Mononuclear cell (primary cell): ENCODE data around the gene GNAT1. TPM values are rescaled to one million over a fixed set of nuclear protein-coding genes. Genes with fewer than 3 reads are reported as not detected.
A peak's percentile ranks its signal among the peaks of the same experiment; 100 is the strongest.

Source experiments
- H3K27me3 ChIP-seq: 2 replicates; pipeline ENCODE4 v1.6.0; 2011; ENCODE audit warnings: low read length, control low read depth; ENCODE audit not compliant: insufficient read depth
- H3K4me1 ChIP-seq: 2 replicates; pipeline ENCODE4 v1.5.1; 2011; ENCODE audit warnings: mild to moderate bottlenecking, low read length, control low read depth; ENCODE audit not compliant: insufficient read depth
- H3K4me3 ChIP-seq: 2 replicates; pipeline ENCODE4 v1.5.1; 2011; ENCODE audit warnings: mild to moderate bottlenecking, low read length, moderate library complexity
- H3K9me3 ChIP-seq: 2 replicates; pipeline ENCODE4 v1.5.1; 2011; ENCODE audit warnings: low read depth, mild to moderate bottlenecking, control low read depth, low read length
- total RNA-seq: library from RNA; depleted of rRNA; stranded (reverse); fragments of >200 nt; gene quantifications from one replicate; pipeline ENCODE4 v1.2.3, GENCODE V29; 2012

The GNAT1 gene
- total RNA-seq, 1 donor: not detected

GRCh38 chr3:50212502-50212901, 21.1 kb downstream of the GNAT1 start:
- no peaks in the 10 kb centered on the region for H3K9me3 ChIP-seq
- no peak overlapping the region for H3K4me3 ChIP-seq
- H3K27me3 ChIP-seq: no peaks in the 10 kb centered on the region
- no peaks in the 10 kb centered on the region for H3K4me1 ChIP-seq

- H3K27me3 ChIP-seq: no peaks in the 10 kb centered on the region
- no peaks in the 10 kb centered on the region for H3K4me1 ChIP-seq
- no peaks in the 10 kb centered on the region for H3K9me3 ChIP-seq
- H3K4me3 ChIP-seq: no peak overlapping the region
Measured at GRCh38 chr3:50212971-50213370, 21.6 kb downstream of the GNAT1 start.

GRCh38 chr3:50213373-50213772, 22.0 kb downstream of the GNAT1 start:
- no peaks in the 10 kb centered on the region for H3K27me3 ChIP-seq
- H3K9me3 ChIP-seq: no peaks in the 10 kb centered on the region
- H3K4me3 ChIP-seq: no peak overlapping the region
- H3K4me1 ChIP-seq: no peaks in the 10 kb centered on the region

GRCh38 chr3:50214824-50215223, 23.4 kb downstream of the GNAT1 start:
- no peak overlapping the region for H3K4me3 ChIP-seq
- H3K4me1 ChIP-seq: no peaks in the 10 kb centered on the region
- no peaks in the 10 kb centered on the region for H3K27me3 ChIP-seq
- H3K9me3 ChIP-seq: no peaks in the 10 kb centered on the region

GRCh38 chr3:50215529-50215928, 24.1 kb downstream of the GNAT1 start:
- Histone ChIP-seq H3K27me3 (no peaks in the 10 kb centered on the region), H3K9me3 (no peaks in the 10 kb centered on the region), H3K4me3 (no peak overlapping the region), H3K4me1 (no peaks in the 10 kb centered on the region)

- Histone ChIP-seq H3K27me3 (no peaks in the 10 kb centered on the region), H3K4me3 (no peak overlapping the region), H3K9me3 (no peaks in the 10 kb centered on the region), H3K4me1 (no peaks in the 10 kb centered on the region)
Measured at GRCh38 chr3:50217681-50218080, 26.3 kb downstream of the GNAT1 start.

GRCh38 chr3:50218448-50218847, 27.0 kb downstream of the GNAT1 start:
- Histone ChIP-seq H3K27me3 (no peaks in the 10 kb centered on the region), H3K4me3 (no peak overlapping the region), H3K4me1 (no peaks in the 10 kb centered on the region), H3K9me3 (no peaks in the 10 kb centered on the region)

- H3K9me3 ChIP-seq: no peaks in the 10 kb centered on the region
- H3K4me3 ChIP-seq: no peak overlapping the region
- no peaks in the 10 kb centered on the region for H3K4me1 ChIP-seq
- no peaks in the 10 kb centered on the region for H3K27me3 ChIP-seq
Measured at GRCh38 chr3:50219285-50219684, 27.9 kb downstream of the GNAT1 start.

- Histone ChIP-seq H3K27me3 (no peaks in the 10 kb centered on the region), H3K4me3 (no peak overlapping the region), H3K9me3 (no peaks in the 10 kb centered on the region), H3K4me1 (no peaks in the 10 kb centered on the region)
Measured at GRCh38 chr3:50220109-50220508, 28.7 kb downstream of the GNAT1 start.

GRCh38 chr3:50221051-50221410, 29.6 kb downstream of the GNAT1 start:
- H3K4me3 ChIP-seq: no peak overlapping the region
- no peaks in the 10 kb centered on the region for H3K9me3 ChIP-seq
- peaks cover 5% of the 10 kb centered on the region for H3K4me1 ChIP-seq
- no peaks in the 10 kb centered on the region for H3K27me3 ChIP-seq

GRCh38 chr3:50221411-50222168, 30.2 kb downstream of the GNAT1 start:
- Histone ChIP-seq H3K9me3 (no peaks in the 10 kb centered on the region), H3K4me1 (peaks cover 10% of the 10 kb centered on the region), H3K27me3 (no peaks in the 10 kb centered on the region), H3K4me3 (no peak overlapping the region)

GRCh38 chr3:50222169-50222528, 30.7 kb downstream of the GNAT1 start:
- H3K9me3 ChIP-seq: no peaks in the 10 kb centered on the region
- no peaks in the 10 kb centered on the region for H3K27me3 ChIP-seq
- H3K4me3 ChIP-seq: no peak overlapping the region
- peaks cover 16% of the 10 kb centered on the region for H3K4me1 ChIP-seq

- Histone ChIP-seq H3K4me3 (no peak overlapping the region), H3K9me3 (no peaks in the 10 kb centered on the region), H3K4me1 (peaks cover 38% of the 10 kb centered on the region), H3K27me3 (no peaks in the 10 kb centered on the region)
Measured at GRCh38 chr3:50224639-50225038, 33.2 kb downstream of the GNAT1 start.

GRCh38 chr3:50226888-50227389, 35.5 kb downstream of the GNAT1 start:
- H3K27me3 ChIP-seq: no peaks in the 10 kb centered on the region
- peak overlapping the region; percentile 40 for H3K4me3 ChIP-seq
- H3K9me3 ChIP-seq: no peaks in the 10 kb centered on the region
- H3K4me1 ChIP-seq: peaks cover 59% of the 10 kb centered on the region

- Histone ChIP-seq H3K4me3 (peak overlapping the region; percentile 65), H3K9me3 (no peaks in the 10 kb centered on the region), H3K4me1 (peaks cover 59% of the 10 kb centered on the region), H3K27me3 (no peaks in the 10 kb centered on the region)
Measured at GRCh38 chr3:50227390-50228183, 36.2 kb downstream of the GNAT1 start.
